ENCODE results near the gene PRR20G. TPM values are rescaled to one million over a fixed set of nuclear protein-coding genes. Genes with fewer than 3 reads are reported as not detected.

The PRR20G gene
- total and polyA plus RNA-seq, 2 of the 4 experiments (the other 2 are of a cell fraction) = not detected

DNA sequence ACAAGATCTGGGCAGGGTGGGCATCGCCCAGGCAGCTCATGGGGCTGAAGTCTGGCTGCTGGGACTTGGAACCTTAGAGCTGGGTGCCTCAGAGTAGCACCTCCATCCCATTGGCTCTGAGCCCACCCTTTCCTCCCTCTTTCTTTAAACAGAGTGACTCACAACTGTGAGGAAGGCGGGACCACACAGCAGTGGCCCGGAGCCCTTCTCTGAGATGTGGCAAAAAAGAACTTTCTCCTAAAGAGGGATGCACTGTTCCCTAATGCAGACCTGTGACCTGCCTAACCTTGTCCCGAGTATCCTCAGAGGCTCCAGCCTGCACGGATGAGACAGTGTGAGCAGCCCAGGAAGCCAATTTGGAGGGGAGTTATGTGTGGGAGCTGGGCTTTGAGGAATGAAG lies 23.6 kb downstream of the PRR20G start:
- Histone ChIP-seq H2BK120ac (ENCODE audit: low read depth, low read length) (no peak overlapping the region), H3K4me3 (ENCODE audit: insufficient read depth, low read depth, low read length) (no peak overlapping the region), H4K8ac (ENCODE audit: low read depth in 2 of 2, low read length in 2 of 2) (no peak overlapping the region), H2AK9ac (replicated peaks; ENCODE audit: low read depth, low read length, poor library complexity) (no peak overlapping the region), H3K36me3 (ENCODE audit: control insufficient read depth, insufficient read depth, low read length) (no peaks in the 10 kb centered on the region), H3K9ac (ENCODE audit: low read depth, low read length) (no peak overlapping the region), H3K9me1 (ENCODE audit: insufficient read depth, low read length) (no peaks in the 10 kb centered on the region), H2AFZ (replicated peaks; ENCODE audit: low read length, poor library complexity) (no peak overlapping the region), H4K5ac (ENCODE audit: low read depth, low read length) (no peak overlapping the region), H3K27ac (ENCODE audit: insufficient read depth, low read length) (no peak overlapping the region), H3K9me3 (ENCODE audit: control insufficient read depth, insufficient read depth, low read length) (peaks cover 2% of the 10 kb centered on the region; the same call in 1 of the 2 replicates), H3K18ac (ENCODE audit: low read depth, low read length) (no peak overlapping the region), H3K4ac (ENCODE audit: low read depth, low read length) (no peak overlapping the region), H2BK5ac (ENCODE audit: low read depth, low read length, poor library complexity, severe bottlenecking) (no peak overlapping the region), H4K91ac (ENCODE audit: insufficient read depth, low read depth, low read length) (no peak overlapping the region), H3K4me2 (ENCODE audit: low read depth, low read length) (no peak overlapping the region), H3K14ac (replicated peaks; ENCODE audit: low read depth, low read length) (no peak overlapping the region), H3K4me1 (ENCODE audit: control insufficient read depth, insufficient read depth, low read length) (no peaks in the 10 kb centered on the region), H4K20me1 (ENCODE audit: insufficient read depth, low read length) (no peaks in the 10 kb centered on the region), H2AK5ac (ENCODE audit: low read depth, low read length) (no peak overlapping the region), H3K27me3 (ENCODE audit: control insufficient read depth, insufficient read depth, low read length) (peaks cover 8% of the 10 kb centered on the region), H3K56ac (ENCODE audit: extremely low read depth, insufficient read depth, low read length) (no peak overlapping the region), H3K23ac (ENCODE audit: low read depth, low read length) (no peak overlapping the region), H2BK15ac (ENCODE audit: low read depth, low read length) (no peak overlapping the region), H3K79me1 (ENCODE audit: low read depth in 1 of 2, low read length in 2 of 2) (no peaks in the 10 kb centered on the region), H2BK20ac (ENCODE audit: low read depth, low read length) (no peak overlapping the region)
- in situ Hi-C loops (cut with MboI; ENCODE audit: low sequenced_read_pairs) (no loop called here), dilution Hi-C loops (cut with HindIII; ENCODE audit: low sequenced_read_pairs, unreplicated experiment) (no loop called here), intact Hi-C loops (cut with micrococcal nuclease) (no loop called here)
- DNase-seq (peak; percentile 12), ATAC-seq (ENCODE audit: low read depth) (no peak; the same call in 1 of the 2 replicates)
- ChIA-PET POLR2A (ENCODE audit: unreplicated experiment) (no interaction called here), CTCF (no interaction called here)
- BruUV-seq (replicated peaks) = no TSS peak
- no peak for TF ChIP-seq ELK1 (IDR thresholded peaks at IDR 0.05; ENCODE audit: borderline replicate concordance, low read depth, low read length)
- TF ChIP-seq NFE2L2 (IDR thresholded peaks at IDR 0.05; ENCODE audit: low read depth, low read length) = no peak
- TF ChIP-seq RFX5 (IDR thresholded peaks at IDR 0.05; ENCODE audit: low read depth, low read length) = no peak
- TF ChIP-seq, protein P1, sequence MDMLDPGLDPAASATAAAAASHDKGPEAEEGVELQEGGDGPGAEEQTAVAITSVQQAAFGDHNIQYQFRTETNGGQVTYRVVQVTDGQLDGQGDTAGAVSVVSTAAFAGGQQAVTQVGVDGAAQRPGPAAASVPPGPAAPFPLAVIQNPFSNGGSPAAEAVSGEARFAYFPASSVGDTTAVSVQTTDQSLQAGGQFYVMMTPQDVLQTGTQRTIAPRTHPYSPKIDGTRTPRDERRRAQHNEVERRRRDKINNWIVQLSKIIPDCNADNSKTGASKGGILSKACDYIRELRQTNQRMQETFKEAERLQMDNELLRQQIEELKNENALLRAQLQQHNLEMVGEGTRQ (IDR thresholded peaks at IDR 0.05; ENCODE audit: low read depth, low read length) = no peak
- no peak for TF ChIP-seq SMC3 (IDR thresholded peaks at IDR 0.05; ENCODE audit: low read depth, low read length)
- TF ChIP-seq CEBPB (IDR thresholded peaks at IDR 0.05; ENCODE audit: low read depth, low read length) = no peak
- no peak for TF ChIP-seq FOS (IDR thresholded peaks at IDR 0.05; ENCODE audit: low read depth, low read length)
- no CpG with 5 or more reads among the region's 5 CpGs for WGBS, 2 experiments (ENCODE audit: extremely low coverage in 2 of 2, insufficient read length in 1 of 2)

All from IMR-90 (cell line).